Gastrocnemius medialis (tissue), 4 donors: ENCODE data around the gene ZNF630. TPM values are rescaled to one million over a fixed set of nuclear protein-coding genes. Genes with fewer than 3 reads are reported as not detected.
"Not testable (repeated sequence)": the region's sequence is repeated elsewhere in the genome, so short reads cannot be mapped to it uniquely, and the experiment has no call there.

Experiments
- ATAC-seq, 2 donors: fragments of 150-250 bp; one replicate each; pipeline ENCODE4 v1.9.1; 2016
- DNase-seq, 2 donors: peaks; one replicate each; pipeline ENCODE4 v3.0.0-alpha.2; 2019
- H3K27ac ChIP-seq, 4 donors: fragments of 200-600 bp; sonication (generic); 1 replicate in 1 of 4; 2 replicates in 3 of 4; pipeline ENCODE4 v1.5.1; 2016 to 2018; ENCODE audit warnings: mild to moderate bottlenecking in 2 of 4, moderate library complexity in 1 of 4
- H3K27me3 ChIP-seq, 3 donors: fragments of 200-600 bp; sonication (generic) in 2 of 3; 1 replicate in 1 of 3; 2 replicates in 2 of 3; pipeline versions ENCODE4 v1.5.1 to v1.6.0; 2016 to 2019; ENCODE audit warnings: mild to moderate bottlenecking in 1 of 3, moderate library complexity in 1 of 3
- H3K36me3 ChIP-seq, 2 donors: fragments of 200-600 bp; sonication (generic) in 1 of 2; one replicate each; pipeline ENCODE4 v1.5.1; 2017 to 2018
- H3K4me1 ChIP-seq, 2 donors: fragments of 200-600 bp; sonication (generic) in 1 of 2; one replicate each; pipeline ENCODE4 v1.5.1; 2016 to 2017; ENCODE audit warnings: mild to moderate bottlenecking in 2 of 2
- H3K4me3 ChIP-seq, 4 donors: fragments of 200-600 bp; sonication (generic) in 3 of 4; 1 replicate in 1 of 4; 2 replicates in 3 of 4; pipeline ENCODE4 v1.5.1; 2016 to 2019; ENCODE audit warnings: mild to moderate bottlenecking in 2 of 4
- H3K9me3 ChIP-seq, 3 donors: fragments of 200-600 bp; sonication (generic) in 2 of 3; 1 replicate in 1 of 3; 2 replicates in 2 of 3; pipeline ENCODE4 v1.5.1; 2016 to 2019
- POLR2A ChIP-seq, 2 donors: fragments of 450-650 bp; IDR thresholded peaks; one replicate each; pipeline ENCODE4 v1.6.1; 2017; ENCODE audit warnings: antibody characterized with exemption in 2 of 2, mild to moderate bottlenecking in 2 of 2, moderate library complexity in 2 of 2
- in situ Hi-C, 4 donors: fragments of 200-750 bp; cut with MboI; loops; one replicate each; pipeline versions ENCODE4 v1.15.0 to v1.8.0; 2017; ENCODE audit warnings: low sequenced_read_pairs in 4 of 4
- intact Hi-C: fragments of 100-400 bp; cut with DNase I; formaldehyde crosslinking; loops from one replicate; pipeline ENCODE4 v1.15.1; 2023; ENCODE audit warnings: low total_unique reads
- total RNA-seq, 4 donors: library from RNA; depleted of rRNA; stranded (reverse); fragments of >200 nt; gene quantifications; one replicate each; pipeline versions ENCODE4 v1.1.0 to v1.2.3, GENCODE V29; 2016
- TF ChIP-seq, protein P1 (sequence below), 5 experiments: fragments of 450-650 bp in 3 of 5; fragments of 200-600 bp in 2 of 5; sonication (generic) in 2 of 5; IDR thresholded peaks in 4 of 5; conservative IDR thresholded peaks in 1 of 5; 1 replicate in 4 of 5; 2 replicates in 1 of 5; pipeline ENCODE4 v1.5.1; 2016 to 2019; ENCODE audit warnings: antibody characterized with exemption in 5 of 5, mild to moderate bottlenecking in 3 of 5, moderate library complexity in 3 of 5

Gene ZNF630
- total RNA-seq, 4 donors from 2014 or later, result 0.18 to 0.82 (median 0.59) TPM

DNA sequence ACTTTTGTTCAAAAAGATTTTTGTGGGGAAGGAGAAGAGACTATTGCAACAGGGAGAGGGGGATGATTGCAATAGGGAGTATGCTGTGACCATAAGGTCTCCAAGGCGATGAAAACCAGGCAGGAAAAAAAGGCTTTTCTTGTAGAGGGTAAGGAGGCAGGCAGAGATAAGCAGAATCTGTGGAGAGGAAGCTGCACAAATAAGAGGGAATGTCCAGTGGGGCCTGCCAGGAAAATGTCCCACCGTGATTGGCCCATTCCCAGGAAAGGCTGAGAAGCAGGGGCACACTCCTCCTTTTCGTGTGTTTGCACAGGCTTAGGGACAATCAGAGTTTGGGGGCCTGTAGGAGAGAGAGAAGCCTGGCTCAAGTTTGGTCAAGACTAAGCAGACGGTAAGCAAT lies 35.5 kb downstream of the ZNF630 start:
- no peaks in the 10 kb centered on the region for H3K9me3 ChIP-seq
- H3K4me1 ChIP-seq, result no peaks in the 10 kb centered on the region
- H3K4me3 ChIP-seq, result no peak overlapping the region
- no peak for DNase-seq
- no peak overlapping the region for H3K27ac ChIP-seq
- intact Hi-C loops (no loop called here), in situ Hi-C loops (loop anchor here in 1 of 4 donors (25.0 kb wide), 1 partner anchor 174 kb away; no protein-coding TSS in a partner anchor)
- no peaks in the 10 kb centered on the region for H3K36me3 ChIP-seq
- TF ChIP-seq, protein P1, sequence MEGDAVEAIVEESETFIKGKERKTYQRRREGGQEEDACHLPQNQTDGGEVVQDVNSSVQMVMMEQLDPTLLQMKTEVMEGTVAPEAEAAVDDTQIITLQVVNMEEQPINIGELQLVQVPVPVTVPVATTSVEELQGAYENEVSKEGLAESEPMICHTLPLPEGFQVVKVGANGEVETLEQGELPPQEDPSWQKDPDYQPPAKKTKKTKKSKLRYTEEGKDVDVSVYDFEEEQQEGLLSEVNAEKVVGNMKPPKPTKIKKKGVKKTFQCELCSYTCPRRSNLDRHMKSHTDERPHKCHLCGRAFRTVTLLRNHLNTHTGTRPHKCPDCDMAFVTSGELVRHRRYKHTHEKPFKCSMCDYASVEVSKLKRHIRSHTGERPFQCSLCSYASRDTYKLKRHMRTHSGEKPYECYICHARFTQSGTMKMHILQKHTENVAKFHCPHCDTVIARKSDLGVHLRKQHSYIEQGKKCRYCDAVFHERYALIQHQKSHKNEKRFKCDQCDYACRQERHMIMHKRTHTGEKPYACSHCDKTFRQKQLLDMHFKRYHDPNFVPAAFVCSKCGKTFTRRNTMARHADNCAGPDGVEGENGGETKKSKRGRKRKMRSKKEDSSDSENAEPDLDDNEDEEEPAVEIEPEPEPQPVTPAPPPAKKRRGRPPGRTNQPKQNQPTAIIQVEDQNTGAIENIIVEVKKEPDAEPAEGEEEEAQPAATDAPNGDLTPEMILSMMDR (IDR thresholded peaks at IDR 0.05 in 4 of 5, conservative IDR thresholded peaks at IDR 0.05 in 1 of 5), result no peak
- TF ChIP-seq POLR2A (IDR thresholded peaks at IDR 0.05), result no peak
- H3K27me3 ChIP-seq, result no peaks in the 10 kb centered on the region
- no peak for ATAC-seq

DNA sequence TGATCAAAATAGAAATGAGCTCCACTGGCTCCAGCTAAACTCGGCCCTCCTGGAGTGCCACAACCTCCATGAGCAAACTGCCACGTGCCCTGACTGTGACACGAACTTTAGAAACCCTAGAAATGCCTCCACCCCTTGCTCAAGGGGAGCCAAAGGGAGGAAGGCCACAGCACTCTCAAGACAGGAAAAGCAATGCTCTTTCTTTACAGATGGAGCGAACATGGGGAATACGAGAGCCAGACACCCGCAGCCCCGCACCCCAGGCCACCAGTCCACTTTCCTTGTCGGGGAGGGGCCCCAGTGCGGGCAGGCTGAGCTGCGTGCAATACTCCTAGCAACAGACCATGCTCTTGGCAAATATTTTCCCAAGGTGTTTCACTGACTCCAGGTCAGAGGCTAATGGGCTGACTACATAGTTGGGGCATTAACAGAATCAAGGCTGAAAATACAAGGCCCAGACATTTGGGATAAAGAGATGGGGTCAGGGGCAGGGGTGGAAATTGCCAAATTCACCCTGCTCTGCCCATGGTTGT lies 40.7 kb downstream of the ZNF630 start:
- ATAC-seq, result not testable (repeated sequence)
- in situ Hi-C loops, result loop anchor here in 1 of 4 donors (25.0 kb wide), 1 partner anchor 168 kb away; no protein-coding TSS in a partner anchor

DNA sequence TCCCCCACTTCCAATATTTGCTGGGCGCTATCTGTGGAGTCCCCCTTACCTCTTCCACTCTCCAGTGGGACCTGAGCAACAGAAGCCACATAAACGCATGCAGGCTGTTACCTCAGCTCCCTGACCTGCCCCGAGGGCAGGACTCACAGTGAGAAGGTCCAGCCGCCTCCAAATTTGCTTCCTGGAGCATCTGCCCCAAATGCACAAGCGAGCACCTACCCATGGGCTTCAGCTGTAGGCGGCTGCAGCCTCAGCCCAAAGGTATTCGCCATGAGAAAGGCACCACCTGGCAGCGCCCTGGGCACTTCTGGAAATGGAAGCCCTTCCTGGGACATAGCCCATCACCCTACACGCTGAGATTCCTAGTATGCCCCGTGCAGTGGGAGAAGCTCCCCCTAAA lies 41.2 kb downstream of the ZNF630 start:
- intact Hi-C loops, result no loop called here
- no peaks in the 10 kb centered on the region for H3K36me3 ChIP-seq
- peaks cover 0 to 4% of the 10 kb centered on the region in 2 donors for H3K4me1 ChIP-seq
- no peaks in the 10 kb centered on the region for H3K27me3 ChIP-seq
- H3K9me3 ChIP-seq, result no peaks in the 10 kb centered on the region
- ATAC-seq (no peak), DNase-seq (no peak)
- in situ Hi-C loops, result loop anchor here in 1 of 4 donors (25.0 kb wide), 1 partner anchor 168 kb away; no protein-coding TSS in a partner anchor
- TF ChIP-seq POLR2A (IDR thresholded peaks at IDR 0.05), result no peak
- TF ChIP-seq, protein P1 (IDR thresholded peaks at IDR 0.05 in 4 of 5, conservative IDR thresholded peaks at IDR 0.05 in 1 of 5), result no peak
- H3K4me3 ChIP-seq, result no peak overlapping the region
- no peak overlapping the region for H3K27ac ChIP-seq

More for the DNA sequence above, 40.7 kb downstream of the ZNF630 start:
- H3K9me3 ChIP-seq, H3K27ac ChIP-seq, intact Hi-C loops, H3K36me3 ChIP-seq, H3K27me3 ChIP-seq, DNase-seq, H3K4me3 ChIP-seq, H3K4me1 ChIP-seq: not testable (repeated sequence)

DNA sequence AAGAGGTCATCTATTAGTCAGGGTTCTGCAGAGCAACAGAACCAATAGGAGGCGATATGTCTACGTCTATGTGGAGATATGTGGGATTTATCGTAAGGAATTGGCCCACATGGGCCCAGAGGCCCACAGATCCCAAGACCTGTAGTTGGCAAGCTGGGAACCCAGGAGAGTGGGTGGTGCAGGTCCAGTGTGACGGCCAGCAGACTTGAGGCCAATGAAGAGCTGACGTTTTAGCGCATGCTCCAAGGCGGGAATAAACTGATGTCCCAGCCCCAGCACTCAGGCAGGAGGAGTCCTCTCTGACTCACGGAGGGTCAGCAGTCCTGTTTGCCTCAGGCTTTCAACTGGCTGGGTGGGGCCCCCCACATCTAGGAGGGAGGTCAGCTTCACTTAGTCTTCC lies 43.3 kb downstream of the ZNF630 start:
- Histone ChIP-seq H3K36me3 (no peaks in the 10 kb centered on the region), H3K27me3 (no peaks in the 10 kb centered on the region), H3K4me1 (peaks cover 0 to 4% of the 10 kb centered on the region in 2 donors), H3K4me3 (no peak overlapping the region), H3K27ac (no peak overlapping the region), H3K9me3 (no peaks in the 10 kb centered on the region)
- TF ChIP-seq, protein P1 (IDR thresholded peaks at IDR 0.05 in 4 of 5, conservative IDR thresholded peaks at IDR 0.05 in 1 of 5), result no peak
- no peak for TF ChIP-seq POLR2A (IDR thresholded peaks at IDR 0.05)
- in situ Hi-C loops (loop anchor here (10.0 to 25.0 kb wide), 2 partner anchors 166 to 193 kb away; partner anchors contain the start of gene ZNF81 (in 3 of the 4)), intact Hi-C loops (loop anchor here (5.0 to 10.0 kb wide), 4 partner anchors 176 to 777 kb away; partner anchors contain the start of genes ARAF, ELK1, HDAC6 and UXT)
- ATAC-seq (no peak), DNase-seq (no peak)

DNA sequence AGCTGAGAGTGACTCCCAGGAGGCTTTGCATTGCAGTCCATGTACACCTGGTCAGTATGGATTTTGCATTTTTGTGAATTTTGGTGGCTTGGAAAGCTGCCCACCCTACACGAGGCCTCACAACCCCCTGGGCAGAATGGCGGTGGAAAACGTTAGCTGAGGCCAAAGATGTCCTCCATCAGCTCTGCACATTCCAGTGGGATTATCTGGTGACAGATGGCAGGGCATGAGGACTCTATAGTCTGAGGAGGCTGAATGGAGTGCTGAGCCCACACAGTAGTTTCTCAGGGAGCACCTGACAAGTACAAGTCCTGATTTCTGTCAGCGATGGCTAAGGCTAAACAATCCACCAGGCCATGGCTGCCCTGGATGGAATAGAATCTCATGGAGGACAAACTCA lies 43.9 kb downstream of the ZNF630 start:
- H3K36me3 ChIP-seq, H3K27ac ChIP-seq, H3K9me3 ChIP-seq, DNase-seq, H3K27me3 ChIP-seq, H3K4me1 ChIP-seq, H3K4me3 ChIP-seq, ATAC-seq: not testable (repeated sequence)
- in situ Hi-C loops (loop anchor here (10.0 to 25.0 kb wide), 2 partner anchors 165 to 193 kb away; partner anchors contain the start of gene ZNF81 (in 3 of the 4)), intact Hi-C loops (loop anchor here (2.0 to 10.0 kb wide), 5 partner anchors 175 to 777 kb away; partner anchors contain the start of genes ARAF, ELK1, HDAC6 and UXT)
